IPS DF 19.7 (cell line): ENCODE measurements around the gene ACYP2.
"Not testable (repeated sequence)": the region's sequence is repeated elsewhere in the genome, so short reads cannot be mapped to it uniquely, and the experiment has no call there.

ENCODE experiments used
- DNase-seq: peaks from one replicate; pipeline ENCODE4 v3.0.0-alpha.2; 2013; ENCODE audit warnings: low read depth, low spot score

The ACYP2 gene

GRCh38 chr2:54224997-54225396 lies 109.6 kb downstream of the ACYP2 start:
- no peak for DNase-seq

- no peak for DNase-seq
Observed at GRCh38 chr2:54226260-54226659, 110.8 kb downstream of the ACYP2 start.

GRCh38 chr2:54227798-54228197 lies 112.4 kb downstream of the ACYP2 start:
- DNase-seq: no peak

- DNase-seq: no peak
Observed at GRCh38 chr2:54228945-54229344, 113.5 kb downstream of the ACYP2 start.

GRCh38 chr2:54233832-54234649 lies 118.6 kb downstream of the ACYP2 start:
- no peak for DNase-seq

GRCh38 chr2:54237428-54237827 lies 122.0 kb downstream of the ACYP2 start:
- DNase-seq: no peak

- no peak for DNase-seq
Observed at GRCh38 chr2:54239427-54239826, 124.0 kb downstream of the ACYP2 start.

- DNase-seq: peak; percentile 17
Observed at GRCh38 chr2:54240515-54241469, 125.4 kb downstream of the ACYP2 start.

- no peak for DNase-seq
Observed at GRCh38 chr2:54247115-54247514, 131.7 kb downstream of the ACYP2 start.

GRCh38 chr2:54249629-54250028 lies 134.2 kb downstream of the ACYP2 start:
- no peak for DNase-seq

- DNase-seq: no peak
Observed at GRCh38 chr2:54254180-54254579, 138.8 kb downstream of the ACYP2 start.

GRCh38 chr2:54255230-54256090 lies 140.0 kb downstream of the ACYP2 start:
- no peak for DNase-seq

- no peak for DNase-seq
Observed at GRCh38 chr2:54256091-54256694, 140.8 kb downstream of the ACYP2 start, which contains the start of gene TSPYL6. TSPYL6 (minus strand) TSS chr2:54256229; CDS start chr2:54256151, 78 bp downstream.

GRCh38 chr2:54258166-54258565 lies 142.8 kb downstream of the ACYP2 start:
- no peak for DNase-seq

- DNase-seq: no peak
Observed at GRCh38 chr2:54259413-54260240, 144.2 kb downstream of the ACYP2 start.

GRCh38 chr2:54260241-54260595 lies 144.8 kb downstream of the ACYP2 start:
- no peak for DNase-seq

GRCh38 chr2:54261537-54261936 lies 146.1 kb downstream of the ACYP2 start:
- DNase-seq: no peak

GRCh38 chr2:54262015-54262765 lies 146.8 kb downstream of the ACYP2 start:
- DNase-seq: no peak

- not testable (repeated sequence) for DNase-seq
Observed at GRCh38 chr2:54265081-54265480, 149.7 kb downstream of the ACYP2 start.
